Gastrocnemius medialis (tissue), 4 donors: Measurements from ENCODE around the gene SYT17. TPM values are rescaled to one million over a fixed set of nuclear protein-coding genes. Genes with fewer than 3 reads are reported as not detected.

Source experiments
- ATAC-seq, 2 donors: fragments of 150-250 bp; one replicate each; pipeline ENCODE4 v1.9.1; 2016
- DNase-seq, 2 donors: peaks; one replicate each; pipeline ENCODE4 v3.0.0-alpha.2; 2019
- H3K27ac ChIP-seq, 4 donors: fragments of 200-600 bp; sonication (generic); 1 replicate in 1 of 4; 2 replicates in 3 of 4; pipeline ENCODE4 v1.5.1; 2016 to 2018; ENCODE audit warnings: mild to moderate bottlenecking in 2 of 4, moderate library complexity in 1 of 4
- H3K27me3 ChIP-seq, 3 donors: fragments of 200-600 bp; sonication (generic) in 2 of 3; 1 replicate in 1 of 3; 2 replicates in 2 of 3; pipeline versions ENCODE4 v1.5.1 to v1.6.0; 2016 to 2019; ENCODE audit warnings: mild to moderate bottlenecking in 1 of 3, moderate library complexity in 1 of 3
- H3K36me3 ChIP-seq, 2 donors: fragments of 200-600 bp; sonication (generic) in 1 of 2; one replicate each; pipeline ENCODE4 v1.5.1; 2017 to 2018
- H3K4me1 ChIP-seq, 2 donors: fragments of 200-600 bp; sonication (generic) in 1 of 2; one replicate each; pipeline ENCODE4 v1.5.1; 2016 to 2017; ENCODE audit warnings: mild to moderate bottlenecking in 2 of 2
- H3K4me3 ChIP-seq, 4 donors: fragments of 200-600 bp; sonication (generic) in 3 of 4; 1 replicate in 1 of 4; 2 replicates in 3 of 4; pipeline ENCODE4 v1.5.1; 2016 to 2019; ENCODE audit warnings: mild to moderate bottlenecking in 2 of 4
- H3K9me3 ChIP-seq, 3 donors: fragments of 200-600 bp; sonication (generic) in 2 of 3; 1 replicate in 1 of 3; 2 replicates in 2 of 3; pipeline ENCODE4 v1.5.1; 2016 to 2019
- POLR2A ChIP-seq, 2 donors: fragments of 450-650 bp; IDR thresholded peaks; one replicate each; pipeline ENCODE4 v1.6.1; 2017; ENCODE audit warnings: antibody characterized with exemption in 2 of 2, mild to moderate bottlenecking in 2 of 2, moderate library complexity in 2 of 2
- in situ Hi-C, 4 donors: fragments of 200-750 bp; cut with MboI; loops; one replicate each; pipeline versions ENCODE4 v1.15.0 to v1.8.0; 2017; ENCODE audit warnings: low sequenced_read_pairs in 4 of 4
- intact Hi-C: fragments of 100-400 bp; cut with DNase I; formaldehyde crosslinking; loops from one replicate; pipeline ENCODE4 v1.15.1; 2023; ENCODE audit warnings: low total_unique reads
- total RNA-seq, 4 donors: library from RNA; depleted of rRNA; stranded (reverse); fragments of >200 nt; gene quantifications; one replicate each; pipeline versions ENCODE4 v1.1.0 to v1.2.3, GENCODE V29; 2016
- TF ChIP-seq, protein P1 (sequence below), 5 experiments: fragments of 450-650 bp in 3 of 5; fragments of 200-600 bp in 2 of 5; sonication (generic) in 2 of 5; IDR thresholded peaks in 4 of 5; conservative IDR thresholded peaks in 1 of 5; 1 replicate in 4 of 5; 2 replicates in 1 of 5; pipeline ENCODE4 v1.5.1; 2016 to 2019; ENCODE audit warnings: antibody characterized with exemption in 5 of 5, mild to moderate bottlenecking in 3 of 5, moderate library complexity in 3 of 5

Gene SYT17
- total RNA-seq, 4 donors from 2014 or later: 0.10 to 0.87 (median 0.18) TPM

DNA sequence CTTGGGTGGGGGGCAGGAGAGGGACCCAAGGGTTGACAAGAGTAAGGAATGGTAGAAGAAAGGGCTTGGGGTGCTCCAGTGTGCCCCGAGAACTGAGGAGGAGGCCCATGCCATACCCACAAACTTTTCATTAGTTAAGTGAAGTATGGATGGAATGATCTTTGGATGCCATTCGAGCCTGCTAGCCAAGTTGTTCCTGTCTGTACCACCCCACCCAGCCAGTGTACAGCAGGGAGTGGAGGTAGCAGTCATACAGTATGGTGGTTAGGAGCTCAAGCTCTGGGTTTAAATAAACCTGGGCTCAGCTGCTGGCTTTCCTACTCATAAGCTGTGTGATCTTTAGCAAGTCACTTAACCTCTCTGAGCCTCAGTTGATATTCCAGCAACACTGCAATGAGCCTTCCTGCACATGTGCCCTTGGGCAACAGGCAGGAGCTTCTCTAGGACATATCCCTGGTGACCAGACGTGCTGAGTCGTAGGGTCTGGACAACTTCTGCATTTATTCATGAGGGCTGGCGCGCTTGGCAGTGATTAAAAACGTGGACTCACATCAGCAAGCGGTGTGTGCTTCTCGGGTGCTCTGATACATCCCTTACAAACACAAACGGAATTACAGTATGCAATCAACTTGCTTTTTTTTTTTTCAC lies 31.4 kb upstream of the SYT17 start:
- no peak overlapping the region for H3K4me3 ChIP-seq
- intact Hi-C loops (no loop called here), in situ Hi-C loops (no loop called here)
- peak overlapping the region in 1 of 4 donors; percentile 35 for H3K27ac ChIP-seq
- no peaks in the 10 kb centered on the region for H3K36me3 ChIP-seq
- DNase-seq: peak in 1 of 2 donors; percentile 38
- ATAC-seq: no peak
- TF ChIP-seq, protein P1, sequence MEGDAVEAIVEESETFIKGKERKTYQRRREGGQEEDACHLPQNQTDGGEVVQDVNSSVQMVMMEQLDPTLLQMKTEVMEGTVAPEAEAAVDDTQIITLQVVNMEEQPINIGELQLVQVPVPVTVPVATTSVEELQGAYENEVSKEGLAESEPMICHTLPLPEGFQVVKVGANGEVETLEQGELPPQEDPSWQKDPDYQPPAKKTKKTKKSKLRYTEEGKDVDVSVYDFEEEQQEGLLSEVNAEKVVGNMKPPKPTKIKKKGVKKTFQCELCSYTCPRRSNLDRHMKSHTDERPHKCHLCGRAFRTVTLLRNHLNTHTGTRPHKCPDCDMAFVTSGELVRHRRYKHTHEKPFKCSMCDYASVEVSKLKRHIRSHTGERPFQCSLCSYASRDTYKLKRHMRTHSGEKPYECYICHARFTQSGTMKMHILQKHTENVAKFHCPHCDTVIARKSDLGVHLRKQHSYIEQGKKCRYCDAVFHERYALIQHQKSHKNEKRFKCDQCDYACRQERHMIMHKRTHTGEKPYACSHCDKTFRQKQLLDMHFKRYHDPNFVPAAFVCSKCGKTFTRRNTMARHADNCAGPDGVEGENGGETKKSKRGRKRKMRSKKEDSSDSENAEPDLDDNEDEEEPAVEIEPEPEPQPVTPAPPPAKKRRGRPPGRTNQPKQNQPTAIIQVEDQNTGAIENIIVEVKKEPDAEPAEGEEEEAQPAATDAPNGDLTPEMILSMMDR (IDR thresholded peaks at IDR 0.05 in 4 of 5, conservative IDR thresholded peaks at IDR 0.05 in 1 of 5): no peak
- TF ChIP-seq POLR2A (IDR thresholded peaks at IDR 0.05): no peak
- H3K4me1 ChIP-seq: peaks cover 31 to 40% of the 10 kb centered on the region in 2 donors
- no peaks in the 10 kb centered on the region for H3K9me3 ChIP-seq
- H3K27me3 ChIP-seq: no peaks in the 10 kb centered on the region

DNA sequence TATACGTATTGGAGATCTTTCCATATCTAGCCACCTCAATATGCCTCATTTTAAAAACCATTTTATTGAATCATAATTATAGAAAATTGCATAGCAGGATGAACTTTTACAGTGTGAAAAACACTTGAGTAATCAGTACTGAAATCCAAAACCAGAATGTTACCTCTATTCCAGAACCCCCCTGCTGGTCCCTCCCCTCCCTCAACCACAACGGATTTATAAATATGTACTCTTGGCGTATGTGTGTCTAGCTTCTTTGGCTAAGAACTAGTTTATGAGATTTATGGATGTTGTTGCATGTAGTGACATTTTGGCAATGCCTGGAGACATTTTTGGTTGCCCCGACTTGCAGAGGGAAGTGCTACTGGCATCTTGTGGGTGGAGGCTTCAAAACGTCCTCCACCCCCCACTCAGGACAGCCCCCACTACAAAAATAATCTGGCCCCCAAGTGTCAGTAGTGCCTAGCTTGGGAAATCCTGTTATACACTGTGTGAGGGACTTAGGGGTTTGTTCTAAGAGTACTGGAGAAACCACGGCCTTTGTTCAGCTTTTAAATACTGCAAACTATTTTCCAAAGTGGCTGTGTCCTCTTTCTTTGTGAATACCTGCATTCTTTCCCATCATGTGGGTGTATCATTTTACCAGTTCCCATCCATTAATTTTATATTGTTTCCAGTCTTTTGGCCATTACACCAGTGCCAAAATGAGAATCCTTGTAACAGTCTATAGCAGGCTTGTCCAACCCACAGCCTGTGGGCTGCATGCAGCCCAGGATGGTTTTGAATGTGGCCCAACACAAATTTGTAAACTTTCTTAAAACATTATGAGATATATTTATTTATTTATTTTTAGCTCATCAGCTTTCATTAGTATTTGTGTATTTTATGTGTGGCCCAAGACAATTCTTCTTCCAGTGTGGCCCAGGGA lies 30.6 kb upstream of the SYT17 start:
- no peak for DNase-seq
- no peak for ATAC-seq
- in situ Hi-C loops: no loop called here
- TF ChIP-seq, protein P1 (IDR thresholded peaks at IDR 0.05 in 4 of 5, conservative IDR thresholded peaks at IDR 0.05 in 1 of 5): no peak
- no peaks in the 10 kb centered on the region for H3K27me3 ChIP-seq
- no peak overlapping the region for H3K4me3 ChIP-seq
- H3K36me3 ChIP-seq: no peaks in the 10 kb centered on the region
- intact Hi-C loops: no loop called here
- peak overlapping the region in 1 of 4 donors; percentile 35 for H3K27ac ChIP-seq
- peaks cover 26 to 35% of the 10 kb centered on the region in 2 donors for H3K4me1 ChIP-seq
- no peaks in the 10 kb centered on the region for H3K9me3 ChIP-seq

DNA sequence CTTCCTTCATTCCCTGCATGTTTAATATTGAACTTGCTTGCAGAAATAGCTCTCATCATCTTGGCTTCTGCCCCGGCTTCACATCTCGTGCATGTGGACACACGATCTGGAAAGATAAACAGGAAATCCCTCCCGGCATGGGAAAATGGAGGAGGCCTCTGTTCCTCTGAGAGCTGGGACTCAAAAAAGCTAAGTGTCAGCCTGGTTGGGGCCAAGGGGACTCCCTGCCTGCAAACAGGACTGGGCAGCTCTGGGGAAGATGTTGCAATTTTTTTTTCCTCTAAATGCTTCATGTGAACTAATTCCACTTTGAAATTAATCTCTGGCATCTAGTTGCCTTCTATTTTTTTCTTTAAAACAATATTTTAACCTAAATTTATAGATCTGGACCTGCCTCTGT lies 29.4 kb upstream of the SYT17 start:
- in situ Hi-C loops: no loop called here
- H3K9me3 ChIP-seq: no peaks in the 10 kb centered on the region
- DNase-seq (peak; percentile 71 to 77), ATAC-seq (peak; percentile 72 to 77)
- TF ChIP-seq, protein P1 (IDR thresholded peaks at IDR 0.05 in 4 of 5, conservative IDR thresholded peaks at IDR 0.05 in 1 of 5): no peak
- TF ChIP-seq POLR2A (IDR thresholded peaks at IDR 0.05): no peak
- no peak overlapping the region for H3K4me3 ChIP-seq
- intact Hi-C loops: no loop called here
- no peaks in the 10 kb centered on the region for H3K27me3 ChIP-seq
- peak overlapping the region in 1 of 4 donors; percentile 46 for H3K27ac ChIP-seq
- peaks cover 23 to 35% of the 10 kb centered on the region in 2 donors for H3K4me1 ChIP-seq
- H3K36me3 ChIP-seq: no peaks in the 10 kb centered on the region

DNA sequence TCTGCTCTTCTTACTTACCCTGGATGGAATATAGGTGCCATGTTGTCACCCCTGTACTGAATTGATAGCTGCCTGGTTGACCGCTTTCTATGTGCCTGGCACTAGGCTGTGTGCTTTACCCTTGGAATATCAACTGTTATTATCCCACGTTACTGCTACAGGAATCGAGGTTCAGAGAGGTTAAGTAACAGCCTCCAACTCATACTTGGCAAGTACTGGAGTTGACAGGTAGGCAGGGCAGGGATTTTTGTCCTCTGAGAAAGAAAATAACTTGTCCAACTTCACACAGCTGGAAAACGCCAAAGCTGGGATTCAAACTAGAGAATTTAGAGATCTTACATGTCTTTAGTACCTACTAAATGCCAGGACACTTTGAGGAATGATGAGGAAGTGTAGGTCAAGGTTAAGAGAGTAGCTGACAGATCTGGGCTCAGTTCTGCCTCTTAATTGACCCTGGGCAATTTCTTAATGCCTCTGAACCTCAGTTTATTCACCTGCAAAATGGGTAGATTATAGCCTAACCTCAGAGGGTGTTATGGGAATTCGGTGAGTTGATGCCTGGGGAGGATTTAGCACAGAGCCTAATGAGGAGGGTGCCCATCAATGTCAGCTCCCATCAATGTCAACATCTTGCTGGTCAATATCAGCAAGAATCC lies 28.5 kb upstream of the SYT17 start:
- Histone ChIP-seq H3K27me3 (no peaks in the 10 kb centered on the region), H3K4me1 (peaks cover 23 to 35% of the 10 kb centered on the region in 2 donors), H3K27ac (no peak overlapping the region), H3K9me3 (no peaks in the 10 kb centered on the region), H3K4me3 (no peak overlapping the region), H3K36me3 (no peaks in the 10 kb centered on the region)
- intact Hi-C loops (loop anchor here (5.0 kb wide), 1 partner anchor 42 kb away; no protein-coding TSS in a partner anchor), in situ Hi-C loops (no loop called here)
- no peak for TF ChIP-seq POLR2A (IDR thresholded peaks at IDR 0.05)
- TF ChIP-seq, protein P1 (IDR thresholded peaks at IDR 0.05 in 4 of 5, conservative IDR thresholded peaks at IDR 0.05 in 1 of 5): no peak
- no peak for ATAC-seq
- no peak for DNase-seq
